ENCODE data around the gene ZFYVE9. TPM values are rescaled to one million over a fixed set of nuclear protein-coding genes. Genes with fewer than 3 reads are reported as not detected.

ZFYVE9 gene
- total and polyA plus RNA-seq, 11 donors = 3.6 to 19.2 (median 16.7) TPM

- Histone ChIP-seq H3K27ac (no peak overlapping the region), H3K27me3 (no peaks in the 10 kb centered on the region), H3K36me3 (no peaks in the 10 kb centered on the region), H3K4me1 (peaks cover 0 to 2% (median 0%) of the 10 kb centered on the region in 12 donors), H3K9me3 (peaks cover 0 to under 1% (median 0%) of the 10 kb centered on the region in 12 donors), H3K4me3 (no peak overlapping the region)
- TF ChIP-seq POLR2A (IDR thresholded peaks at IDR 0.05) = no peak
- no peak for TF ChIP-seq CTCF (IDR thresholded peaks at IDR 0.05)
- intact Hi-C loops (cut with DNase I) = no loop called here
- DNase-seq (no peak), ATAC-seq (no peak)
- WGBS, 4 donors = 84 to 97% (median 92%) methylated on average over 2 of the region's 2 CpGs
Measured at GRCh38 chr1:52209429-52209828, 67.5 kb downstream of the ZFYVE9 start.

GRCh38 chr1:52210044-52210443, 68.2 kb downstream of the ZFYVE9 start:
- no peak for TF ChIP-seq POLR2A (IDR thresholded peaks at IDR 0.05)
- TF ChIP-seq CTCF (IDR thresholded peaks at IDR 0.05) = no peak
- WGBS, 4 donors = 95 to 98% (median 97%) methylated on average over 3 of the region's 3 CpGs
- Histone ChIP-seq H3K4me1 (no peaks in the 10 kb centered on the region), H3K36me3 (no peaks in the 10 kb centered on the region), H3K27me3 (no peaks in the 10 kb centered on the region), H3K27ac (no peak overlapping the region), H3K4me3 (no peak overlapping the region), H3K9me3 (peaks cover 0 to 6% (median 0%) of the 10 kb centered on the region in 12 donors)
- DNase-seq (no peak), ATAC-seq (no peak)
- intact Hi-C loops (cut with DNase I) = no loop called here

GRCh38 chr1:52216907-52217458, 75.1 kb downstream of the ZFYVE9 start:
- no peak for ATAC-seq

GRCh38 chr1:52225174-52225573, 83.3 kb downstream of the ZFYVE9 start:
- peaks cover 0 to 52% (median 0%) of the 10 kb centered on the region in 9 donors for H3K27me3 ChIP-seq
- ATAC-seq (no peak), DNase-seq (no peak)
- no peak overlapping the region for H3K4me3 ChIP-seq
- H3K4me1 ChIP-seq = no peaks in the 10 kb centered on the region
- TF ChIP-seq CTCF (IDR thresholded peaks at IDR 0.05) (no peak), POLR2A (IDR thresholded peaks at IDR 0.05) (no peak)
- intact Hi-C loops (cut with DNase I) = no loop called here
- no peaks in the 10 kb centered on the region for H3K36me3 ChIP-seq
- H3K27ac ChIP-seq = no peak overlapping the region
- peaks cover 0 to 32% (median 19%) of the 10 kb centered on the region in 12 donors for H3K9me3 ChIP-seq
- 95 to 99% (median 96%) methylated on average over 10 of the region's 10 CpGs for WGBS, 4 donors

More at GRCh38 chr1:52216907-52217458, 75.1 kb downstream of the ZFYVE9 start:
- Histone ChIP-seq H3K9me3 (peaks cover 0 to 40% (median 26%) of the 10 kb centered on the region in 12 donors), H3K36me3 (peaks cover 0 to 22% (median 3%) of the 10 kb centered on the region in 9 donors), H3K4me1 (no peaks in the 10 kb centered on the region), H3K4me3 (no peak overlapping the region), H3K27me3 (peaks cover 0 to 5% (median 0%) of the 10 kb centered on the region in 9 donors), H3K27ac (no peak overlapping the region)
- intact Hi-C loops (cut with DNase I) = no loop called here
- 93 to 95% (median 93%) methylated on average over 5 of the region's 5 CpGs for WGBS, 4 donors
- no peak for DNase-seq
- TF ChIP-seq POLR2A (IDR thresholded peaks at IDR 0.05) (no peak), CTCF (IDR thresholded peaks at IDR 0.05) (no peak)
